HCT116 (cell line): ENCODE measurements around the gene CATSPERD. TPM values are rescaled to one million over a fixed set of nuclear protein-coding genes. Genes with fewer than 3 reads are reported as not detected.

Experiments used
- ATAC-seq: fragments of 200-7000 bp; cut with Tn5 transposase; 2 replicates; pipeline ENCODE4 v1.9.1; 2020; ENCODE audit warnings: mild to moderate bottlenecking, moderate library complexity
- BruUV-seq: library from RNA; stranded (reverse); fragments of 400-500 nt; replicated peaks from 2 replicates; lab custom pipeline; 2021; lab: Mats Ljungman, UMichigan
- CTCF ChIA-PET: fragments of 300-600 bp; sonication (Branson Sonifier 250); formaldehyde crosslinking; loops from one replicate; lab custom pipeline; 2021; ENCODE audit warnings: antibody characterized with exemption; lab: Charles Lee
- POLR2A ChIA-PET: fragments of 300-600, 350-600 bp; sonication (Branson Sonifier 250); formaldehyde crosslinking; loops from one replicate; lab custom pipeline; 2021; ENCODE audit warnings: antibody characterized with exemption; lab: Charles Lee
- RAD21 ChIA-PET, 2 experiments: fragments of 300-600 bp; sonication (Branson Sonifier 250); formaldehyde crosslinking; loops; one replicate each; lab custom pipeline; 2023; ENCODE audit warnings: low total read pairs in 2 of 2; ENCODE audit not compliant: uncharacterized antibody in 2 of 2, unreplicated experiment in 2 of 2, low non-redundant PET in 1 of 2; lab: Charles Lee
- DNase-seq: peaks from one replicate; pipeline ENCODE4 v3.0.0-alpha.2; 2010; ENCODE audit warnings: low read depth, low spot score
- H2AFZ ChIP-seq: fragments of 200-600 bp; shearing (Covaris generic), sonication (generic); 2 replicates; pipeline ENCODE4 v1.6.1; 2017; ENCODE audit warnings: low read depth, mixed run types, mixed read lengths, antibody characterized with exemption, low read length; ENCODE audit not compliant: poor library complexity, severe bottlenecking
- H3K27ac ChIP-seq: 2 replicates; pipeline ENCODE4 v1.5.1; 2012; ENCODE audit warnings: low read depth, low read length
- H3K27me3 ChIP-seq: fragments of 200-600 bp; sonication (generic); 2 replicates; pipeline ENCODE4 v1.6.1; 2016; ENCODE audit warnings: mixed run types, low read length, mixed read lengths; ENCODE audit not compliant: insufficient read depth
- H3K36me3 ChIP-seq, 2 experiments: fragments of 200-500 bp in 1 of 2; fragments of 200-600 bp in 1 of 2; sonication (Bioruptor generic) in 1 of 2; sonication (generic) in 1 of 2; 2 replicates each; pipeline versions ENCODE4 v1.5.1 to v1.6.1; 2014 to 2016; ENCODE audit warnings: low read length in 2 of 2, inconsistent platforms in 1 of 2, mixed read lengths in 1 of 2, mixed run types in 1 of 2; ENCODE audit not compliant: insufficient read depth in 2 of 2, control insufficient read depth in 1 of 2
- H3K4me1 ChIP-seq, 2 experiments: fragments of 200-600 bp in 1 of 2; sonication (generic) in 1 of 2; 2 replicates each; pipeline versions ENCODE4 v1.5.1 to v1.6.1; 2012 to 2017; ENCODE audit warnings: low read length in 2 of 2, inconsistent platforms in 1 of 2, mild to moderate bottlenecking in 1 of 2, mixed read lengths in 1 of 2, mixed run types in 1 of 2, moderate library complexity in 1 of 2; ENCODE audit not compliant: insufficient read depth in 2 of 2, control insufficient read depth in 1 of 2
- H3K4me2 ChIP-seq: fragments of 200-600 bp; sonication (generic); 2 replicates; pipeline ENCODE4 v1.6.1; 2017; ENCODE audit warnings: mixed run types, low read length, mixed read lengths
- H3K4me3 ChIP-seq, 2 experiments: fragments of 200-600 bp in 1 of 2; sonication (generic) in 1 of 2; replicated peaks in 1 of 2; 2 replicates each; pipeline ENCODE4 v1.5.1; 2011 to 2016; ENCODE audit warnings: low read length in 2 of 2, control low read depth in 1 of 2, low read depth in 1 of 2, mild to moderate bottlenecking in 1 of 2, mixed read lengths in 1 of 2, mixed run types in 1 of 2
- H3K79me2 ChIP-seq: fragments of 200-600 bp; sonication (generic); 2 replicates; pipeline ENCODE4 v1.6.1; 2017; ENCODE audit warnings: mild to moderate bottlenecking, mixed run types, low read length, moderate library complexity, mixed read lengths; ENCODE audit not compliant: insufficient read depth
- H3K9ac ChIP-seq: fragments of 200-600 bp; sonication (generic); 2 replicates; pipeline ENCODE4 v1.6.1; 2016; ENCODE audit warnings: low read length, mixed read lengths
- H3K9me2 ChIP-seq: fragments of 200-600 bp; sonication (generic), shearing (Covaris generic); 2 replicates; pipeline ENCODE4 v1.6.1; 2017; ENCODE audit warnings: mixed run types, mild to moderate bottlenecking, moderate library complexity; ENCODE audit not compliant: insufficient read depth
- H3K9me3 ChIP-seq, 2 experiments: fragments of 200-500 bp in 1 of 2; fragments of 200-600 bp in 1 of 2; sonication (Bioruptor generic) in 1 of 2; sonication (generic) in 1 of 2; 2 replicates each; pipeline ENCODE4 v1.6.1; 2014 to 2017; ENCODE audit warnings: low read length in 2 of 2, mixed read lengths in 2 of 2, inconsistent platforms in 1 of 2, low read depth in 1 of 2, mild to moderate bottlenecking in 1 of 2, mixed run types in 1 of 2, moderate library complexity in 1 of 2; ENCODE audit not compliant: control insufficient read depth in 1 of 2, insufficient read depth in 1 of 2
- H4K20me1 ChIP-seq: fragments of 200-600 bp; sonication (generic), shearing (Covaris generic); 2 replicates; pipeline ENCODE4 v1.6.1; 2017; ENCODE audit warnings: mixed run types, mild to moderate bottlenecking, moderate library complexity; ENCODE audit not compliant: insufficient read depth
- ATF3 ChIP-seq: IDR thresholded peaks from 2 replicates; pipeline ENCODE4 v1.6.1; 2012
- CBX3 ChIP-seq: IDR thresholded peaks from 2 replicates; pipeline ENCODE4 v1.6.1; 2012; ENCODE audit warnings: low read depth
- CTCF ChIP-seq, 3 experiments: fragments of 200-600 bp in 1 of 3; sonication (generic) in 1 of 3; IDR thresholded peaks in 2 of 3; conservative IDR thresholded peaks in 1 of 3; 2 replicates each; pipeline ENCODE4 v1.5.1; 2012 to 2017; ENCODE audit warnings: low read depth in 2 of 3, low read length in 2 of 3, antibody characterized with exemption in 1 of 3, borderline replicate concordance in 1 of 3, control low read depth in 1 of 3, mild to moderate bottlenecking in 1 of 3, mixed read lengths in 1 of 3, mixed run types in 1 of 3, moderate library complexity in 1 of 3; ENCODE audit not compliant: insufficient read depth in 1 of 3
- EGR1 ChIP-seq: IDR thresholded peaks from 2 replicates; pipeline ENCODE4 v1.6.1; 2012; ENCODE audit warnings: low read depth
- ELF1 ChIP-seq: IDR thresholded peaks from 2 replicates; pipeline ENCODE4 v1.6.1; 2012; ENCODE audit warnings: low read depth, borderline replicate concordance
- EZH2 ChIP-seq: fragments of 200-600 bp; sonication (generic); IDR thresholded peaks from 2 replicates; pipeline ENCODE4 v1.6.1; 2017; ENCODE audit warnings: antibody characterized with exemption, mixed run types
- EZH2phosphoT487 ChIP-seq: fragments of 200-600 bp; IDR thresholded peaks from 2 replicates; pipeline ENCODE4 v1.6.1; 2018; ENCODE audit warnings: antibody characterized with exemption, borderline replicate concordance
- FOSL1 ChIP-seq: IDR thresholded peaks from 2 replicates; pipeline ENCODE4 v1.6.1; 2012; ENCODE audit warnings: low read depth
- JUND ChIP-seq: IDR thresholded peaks from 2 replicates; pipeline ENCODE4 v1.6.1; 2012
- MAX ChIP-seq: IDR thresholded peaks from 2 replicates; pipeline ENCODE4 v1.6.1; 2012
- POLR2A ChIP-seq: IDR thresholded peaks from 2 replicates; pipeline ENCODE4 v1.7.0; 2011; ENCODE audit warnings: borderline replicate concordance; ENCODE audit not compliant: insufficient read depth, insufficient read length; ENCODE audit errors: extremely low read depth
- POLR2AphosphoS5 ChIP-seq: IDR thresholded peaks from 2 replicates; pipeline ENCODE4 v1.6.1; 2011; ENCODE audit warnings: mild to moderate bottlenecking, low read depth, low read length, moderate library complexity
- REST ChIP-seq: IDR thresholded peaks from 2 replicates; pipeline ENCODE4 v1.6.1; 2012; ENCODE audit warnings: low read depth
- SP1 ChIP-seq: IDR thresholded peaks from 2 replicates; pipeline ENCODE4 v1.6.1; 2012; ENCODE audit warnings: low read depth
- SRF ChIP-seq: IDR thresholded peaks from 2 replicates; pipeline ENCODE4 v1.6.1; 2012; ENCODE audit warnings: low read depth
- TCF7L2 ChIP-seq: IDR thresholded peaks from 2 replicates; pipeline ENCODE4 v1.7.0; 2011; ENCODE audit warnings: borderline replicate concordance, inconsistent platforms; ENCODE audit not compliant: insufficient read depth, insufficient read length; ENCODE audit errors: extremely low read depth
- YY1 ChIP-seq: IDR thresholded peaks from 2 replicates; pipeline ENCODE4 v1.6.1; 2011; ENCODE audit warnings: low read length, low read depth, moderate library complexity, mild to moderate bottlenecking; ENCODE audit not compliant: insufficient replicate concordance; ENCODE audit errors: extremely low read depth
- ZNF274 ChIP-seq: fragments of 200-500 bp; sonication (Bioruptor generic); IDR thresholded peaks from 2 replicates; pipeline ENCODE4 v1.6.1; 2014; ENCODE audit warnings: mild to moderate bottlenecking, low read depth, low read length, inconsistent platforms
- intact Hi-C: fragments of 100-400 bp; cut with micrococcal nuclease; formaldehyde crosslinking; loops from 2 replicates; pipeline ENCODE4 v1.10.0; 2022
- total RNA-seq: library from RNA; stranded (reverse); gene quantifications from one replicate; pipeline ENCODE4 v1.2.1, GENCODE V29; 2021; ENCODE audit not compliant: unreplicated experiment

CATSPERD gene
- total RNA-seq, 1 experiment from 2014 or later, result not detected

GRCh38 chr19:5790559-5791520 is 70.4 kb downstream of the CATSPERD start, which contains the start of gene DUS3L (continued):
- TF ChIP-seq POLR2AphosphoS5 (peak; percentile 81), EZH2phosphoT487 (no peak), EGR1 (no peak), ZNF274 (no peak), FOSL1 (no peak), EZH2 (no peak), CBX3 (0 out of 2 replicates have a peak, but pooled peaks have one; percentile 74)
- TF ChIP-seq, all 23 proteins: peak for 10

GRCh38 chr19:5792224-5792623 is 71.8 kb downstream of the CATSPERD start:
- no peak overlapping the region for H3K27ac ChIP-seq
- peaks cover 18 to 27% of the 10 kb centered on the region in 2 experiments; a peak in 3 of 4 replicates for H3K36me3 ChIP-seq
- ChIA-PET CTCF (interaction anchor here (5.5 kb wide), 1 partner anchor 12 kb away, joined by 49 read pairs; no protein-coding TSS in a partner anchor), RAD21 (no interaction called here), POLR2A (interaction anchor here (0.7 to 1.9 kb wide), 4 partner anchors 11 to 72 kb away, joined by 3 to 8 read pairs (median 5); partner anchors contain the start of genes CATSPERD, LONP1 and NRTN)
- H2AFZ ChIP-seq, result no peak overlapping the region
- no peak for ATAC-seq
- no peaks in the 10 kb centered on the region for H3K27me3 ChIP-seq
- no peaks in the 10 kb centered on the region; the same call in 1 of the 2 replicates for H4K20me1 ChIP-seq
- no peaks in the 10 kb centered on the region for H3K9me2 ChIP-seq
- H3K79me2 ChIP-seq, result peaks cover 24% of the 10 kb centered on the region
- intact Hi-C loops, result no loop called here
- no peaks in the 10 kb centered on the region for H3K9me3 ChIP-seq
- no peak for DNase-seq
- H3K4me1 ChIP-seq, result peaks cover 9 to 22% of the 10 kb centered on the region in 2 experiments; a peak in 3 of 4 replicates
- no peak overlapping the region for H3K4me3 ChIP-seq
- H3K9ac ChIP-seq, result no peak overlapping the region
- no peak overlapping the region for H3K4me2 ChIP-seq
- BruUV-seq, result no TSS peak
- TF ChIP-seq YY1, result no peak
- no peak for TF ChIP-seq TCF7L2
- TF ChIP-seq SRF, result no peak
- TF ChIP-seq MAX, result no peak
- no peak for TF ChIP-seq POLR2AphosphoS5
- no peak for TF ChIP-seq ATF3
- TF ChIP-seq REST, result no peak
- TF ChIP-seq CTCF (IDR thresholded peaks at IDR 0.05 in 2 of 3, conservative IDR thresholded peaks at IDR 0.05 in 1 of 3; ENCODE audit: borderline replicate concordance in 1 of 3, insufficient read depth in 1 of 3, low read depth in 2 of 3, low read length in 2 of 3), result no peak
- no peak for TF ChIP-seq SP1
- TF ChIP-seq EZH2phosphoT487, result no peak
- TF ChIP-seq JUND, result no peak
- no peak for TF ChIP-seq ZNF274
- no peak for TF ChIP-seq ELF1
- TF ChIP-seq POLR2A, result no peak
